Measurements from ENCODE around the gene TRAPPC2L.
"Not testable (repeated sequence)": the region's sequence is repeated elsewhere in the genome, so short reads cannot be mapped to it uniquely, and the experiment has no call there.

Gene TRAPPC2L

GRCh38 chr16:88819126-88819525 is 37.8 kb upstream of the TRAPPC2L start:
- no peak for DNase-seq

- DNase-seq, result no peak
Measured at GRCh38 chr16:88820385-88821025, 36.4 kb upstream of the TRAPPC2L start.

- DNase-seq, result no peak
Measured at GRCh38 chr16:88821168-88821850, 35.6 kb upstream of the TRAPPC2L start.

- no peak for DNase-seq
Measured at GRCh38 chr16:88822281-88823040, 34.5 kb upstream of the TRAPPC2L start.

- DNase-seq, result not testable (repeated sequence)
Measured at GRCh38 chr16:88823646-88824045, 33.3 kb upstream of the TRAPPC2L start.

GRCh38 chr16:88824256-88825077 is 32.5 kb upstream of the TRAPPC2L start:
- DNase-seq, result no peak

- DNase-seq, result no peak
Measured at GRCh38 chr16:88825146-88825545, 31.8 kb upstream of the TRAPPC2L start.

GRCh38 chr16:88826070-88826840 is 30.7 kb upstream of the TRAPPC2L start:
- DNase-seq, result no peak

GRCh38 chr16:88827727-88828126 is 29.2 kb upstream of the TRAPPC2L start:
- no peak for DNase-seq

- DNase-seq, result no peak
Measured at GRCh38 chr16:88828711-88829110, 28.2 kb upstream of the TRAPPC2L start.

- DNase-seq, result no peak
Measured at GRCh38 chr16:88830258-88830657, 26.7 kb upstream of the TRAPPC2L start.

GRCh38 chr16:88830783-88831182 is 26.1 kb upstream of the TRAPPC2L start:
- no peak for DNase-seq

- DNase-seq, result no peak
Measured at GRCh38 chr16:88831838-88832237, 25.1 kb upstream of the TRAPPC2L start.

GRCh38 chr16:88833086-88833485 is 23.8 kb upstream of the TRAPPC2L start:
- no peak for DNase-seq

GRCh38 chr16:88834670-88835069 is 22.3 kb upstream of the TRAPPC2L start:
- DNase-seq, result no peak

- no peak for DNase-seq
Measured at GRCh38 chr16:88835383-88835782, 21.5 kb upstream of the TRAPPC2L start.

GRCh38 chr16:88835818-88836217 is 21.1 kb upstream of the TRAPPC2L start:
- DNase-seq, result no peak

GRCh38 chr16:88836791-88837190 is 20.1 kb upstream of the TRAPPC2L start:
- no peak for DNase-seq

GRCh38 chr16:88837806-88838205 is 19.1 kb upstream of the TRAPPC2L start:
- no peak for DNase-seq

- no peak for DNase-seq
Measured at GRCh38 chr16:88838566-88838965, 18.4 kb upstream of the TRAPPC2L start.

GRCh38 chr16:88839026-88839529 is 17.8 kb upstream of the TRAPPC2L start:
- DNase-seq, result no peak

Data from COR-L47 (cell line).